ENCODE measurements around the gene SMIM30. TPM values are rescaled to one million over a fixed set of nuclear protein-coding genes. Genes with fewer than 3 reads are reported as not detected.

Gene SMIM30
- total RNA-seq, 2 donors from 2014 or later: 23.7 to 36.5 TPM

DNA sequence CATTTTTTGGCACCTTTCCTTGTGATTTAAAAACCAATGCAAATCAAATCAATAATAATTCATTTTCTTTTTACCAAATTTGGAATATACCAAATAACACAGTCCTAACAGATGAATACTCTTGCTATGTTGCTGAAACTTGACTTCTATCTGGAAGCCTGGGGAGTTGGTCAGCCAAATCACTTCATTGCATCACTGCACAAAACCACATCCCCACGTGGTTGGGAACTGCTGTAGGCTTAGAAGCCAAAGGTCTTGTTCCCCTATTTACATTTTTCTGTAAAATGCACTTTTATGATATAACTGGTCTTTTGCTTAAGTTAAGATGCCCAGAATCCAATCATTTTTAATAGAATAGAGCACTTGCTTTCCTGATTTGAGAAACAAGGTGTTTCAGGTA is 46.9 kb downstream of the SMIM30 start:
- no peaks in the 10 kb centered on the region for H3K36me3 ChIP-seq
- H3K27me3 ChIP-seq (replicated peaks; ENCODE audit: insufficient read depth): no peaks in the 10 kb centered on the region
- TF ChIP-seq, protein P1, sequence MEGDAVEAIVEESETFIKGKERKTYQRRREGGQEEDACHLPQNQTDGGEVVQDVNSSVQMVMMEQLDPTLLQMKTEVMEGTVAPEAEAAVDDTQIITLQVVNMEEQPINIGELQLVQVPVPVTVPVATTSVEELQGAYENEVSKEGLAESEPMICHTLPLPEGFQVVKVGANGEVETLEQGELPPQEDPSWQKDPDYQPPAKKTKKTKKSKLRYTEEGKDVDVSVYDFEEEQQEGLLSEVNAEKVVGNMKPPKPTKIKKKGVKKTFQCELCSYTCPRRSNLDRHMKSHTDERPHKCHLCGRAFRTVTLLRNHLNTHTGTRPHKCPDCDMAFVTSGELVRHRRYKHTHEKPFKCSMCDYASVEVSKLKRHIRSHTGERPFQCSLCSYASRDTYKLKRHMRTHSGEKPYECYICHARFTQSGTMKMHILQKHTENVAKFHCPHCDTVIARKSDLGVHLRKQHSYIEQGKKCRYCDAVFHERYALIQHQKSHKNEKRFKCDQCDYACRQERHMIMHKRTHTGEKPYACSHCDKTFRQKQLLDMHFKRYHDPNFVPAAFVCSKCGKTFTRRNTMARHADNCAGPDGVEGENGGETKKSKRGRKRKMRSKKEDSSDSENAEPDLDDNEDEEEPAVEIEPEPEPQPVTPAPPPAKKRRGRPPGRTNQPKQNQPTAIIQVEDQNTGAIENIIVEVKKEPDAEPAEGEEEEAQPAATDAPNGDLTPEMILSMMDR (IDR thresholded peaks at IDR 0.05): no peak
- no peak for ATAC-seq (ENCODE audit: insufficient number of reproducible peaks, low FRiP score, low read depth)
- no peak overlapping the region for H3K4me3 ChIP-seq
- no peak for DNase-seq (ENCODE audit: low spot score)
- no peaks in the 10 kb centered on the region for H3K4me1 ChIP-seq (ENCODE audit: control insufficient read depth in 1 of 2, low read depth in 2 of 2)
- no peak overlapping the region for H3K27ac ChIP-seq
- H3K9me3 ChIP-seq: no peaks in the 10 kb centered on the region

Other genes starting within 250 kb of the SMIM30 start
- 1 to 10 TPM in 1 of 2 donors, under 1 TPM in 1; 0.68 to 1.3 TPM for gene GPR85, start 31.7 kb downstream of the SMIM30 start, total RNA-seq

Data from thoracic aorta (tissue), 2 donors.